ENCODE results near the gene DNPH1. TPM values are rescaled to one million over a fixed set of nuclear protein-coding genes. Genes with fewer than 3 reads are reported as not detected.

Gene DNPH1
- total RNA-seq, 2 experiments from 2014 or later, result 42.2 to 43.7 TPM

DNA sequence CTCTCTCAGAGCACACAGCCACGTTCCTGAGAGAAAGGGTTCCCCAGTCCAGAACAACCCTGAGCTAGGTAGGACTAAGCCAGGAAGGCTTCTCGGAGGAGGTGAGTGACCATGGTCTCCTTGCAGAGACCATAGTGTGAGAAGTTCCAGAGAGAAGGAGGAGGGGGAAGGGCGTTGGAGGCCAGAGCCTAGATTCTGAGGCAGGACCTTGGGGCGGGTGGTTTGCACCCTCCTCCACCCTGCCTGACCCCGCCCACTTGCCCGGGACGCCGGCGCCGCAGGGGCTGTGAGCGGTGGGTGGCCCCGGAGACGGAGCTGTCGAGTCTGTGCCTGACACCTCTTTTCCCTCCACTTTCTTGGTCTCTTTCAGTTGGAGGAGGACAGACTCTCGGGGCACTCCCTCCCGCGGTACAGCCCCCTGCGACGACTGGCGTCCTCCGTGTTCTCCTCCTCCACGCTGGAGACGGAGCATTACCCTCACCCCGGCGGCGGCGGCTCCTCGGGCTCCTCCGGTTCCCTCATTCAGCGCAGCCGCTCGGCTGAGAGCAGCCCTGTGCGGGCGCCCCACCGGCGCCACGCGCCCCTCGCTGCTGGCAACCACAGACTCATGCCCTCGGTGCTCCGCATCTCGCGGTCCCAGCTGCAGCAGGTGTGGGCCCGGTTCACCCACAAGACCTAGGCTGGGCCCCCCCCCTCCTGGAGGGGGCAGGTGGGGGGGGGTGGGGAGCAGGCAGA, 40.2 kb upstream of the DNPH1 start:
- H3K9me3 Mint-ChIP-seq, result no peaks in the 10 kb centered on the region
- POLR2A ChIA-PET, result interaction anchor here (1.1 kb wide), 1 partner anchor 340 kb away, joined by 3 read pairs; the partner anchor contains the start of gene CNPY3
- peaks cover 44% of the 10 kb centered on the region for H3K27me3 Mint-ChIP-seq
- H3K4me1 Mint-ChIP-seq, result peaks cover 5% of the 10 kb centered on the region
- H3K4me3 Mint-ChIP-seq, result peak overlapping the region; percentile 66
- peak overlapping the region; percentile 23 for H3K27ac Mint-ChIP-seq
- DNase-seq (peak; percentile 55), ATAC-seq (ENCODE audit: low read depth) (peak; percentile 62)
- H3K36me3 Mint-ChIP-seq, result no peaks in the 10 kb centered on the region

DNA sequence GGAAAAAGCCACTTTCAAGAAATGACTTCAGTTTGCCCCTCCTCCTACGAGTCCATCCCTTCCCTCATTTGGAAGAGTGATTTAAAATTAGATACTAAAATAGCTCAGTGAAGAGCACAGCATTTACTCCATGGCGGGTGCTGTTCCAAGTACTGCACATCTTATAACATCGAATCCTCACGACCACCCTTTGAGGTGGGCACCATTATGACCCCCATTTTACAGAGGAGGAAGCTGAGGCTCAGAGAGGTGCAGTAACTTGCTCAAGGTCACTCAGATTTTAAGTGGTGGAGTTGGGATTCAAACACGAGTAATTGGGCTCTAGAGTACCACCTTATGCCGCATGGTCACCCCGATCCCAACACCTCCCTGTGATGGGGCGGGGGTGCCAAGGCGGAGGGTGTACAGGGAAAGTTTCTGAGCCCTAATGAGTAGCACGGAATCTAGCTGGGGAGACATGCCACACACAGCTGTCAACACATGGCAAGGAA, 39.5 kb upstream of the DNPH1 start:
- POLR2A ChIA-PET, result interaction anchor here (1.1 kb wide), 1 partner anchor 340 kb away, joined by 3 read pairs; the partner anchor contains the start of gene CNPY3
- H3K4me3 Mint-ChIP-seq, result peak overlapping the region; percentile 66
- peak overlapping the region; percentile 23 for H3K27ac Mint-ChIP-seq
- H3K4me1 Mint-ChIP-seq, result peaks cover 5% of the 10 kb centered on the region
- no peaks in the 10 kb centered on the region for H3K9me3 Mint-ChIP-seq
- no peak for DNase-seq
- H3K36me3 Mint-ChIP-seq, result no peaks in the 10 kb centered on the region
- no peak for ATAC-seq (ENCODE audit: low read depth)
- peaks cover 38% of the 10 kb centered on the region for H3K27me3 Mint-ChIP-seq

DNA sequence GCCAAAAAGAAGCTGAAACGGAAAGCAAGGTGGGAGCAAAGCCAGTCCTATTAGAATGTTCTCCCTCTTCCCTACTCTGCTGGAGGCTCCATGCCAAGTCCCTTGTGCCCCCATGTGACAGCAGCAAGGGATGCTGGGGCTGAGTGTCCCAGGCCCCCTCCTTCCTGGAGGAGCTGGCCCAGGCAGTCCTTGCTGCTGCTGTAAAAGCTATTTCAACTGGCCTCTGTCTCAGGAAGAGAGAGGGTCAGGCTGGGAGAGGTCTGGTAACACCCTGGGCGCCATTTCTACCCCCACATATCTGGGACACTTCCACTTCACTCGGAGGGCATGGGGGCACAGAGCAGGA, 39.0 kb upstream of the DNPH1 start:
- H3K4me3 Mint-ChIP-seq, result no peak overlapping the region
- no peak for DNase-seq
- POLR2A ChIA-PET, result no interaction called here
- no peaks in the 10 kb centered on the region for H3K9me3 Mint-ChIP-seq
- H3K36me3 Mint-ChIP-seq, result no peaks in the 10 kb centered on the region
- H3K27me3 Mint-ChIP-seq, result peaks cover 34% of the 10 kb centered on the region
- ATAC-seq (ENCODE audit: low read depth), result no peak
- H3K27ac Mint-ChIP-seq, result no peak overlapping the region
- H3K4me1 Mint-ChIP-seq, result peaks cover 5% of the 10 kb centered on the region

DNA sequence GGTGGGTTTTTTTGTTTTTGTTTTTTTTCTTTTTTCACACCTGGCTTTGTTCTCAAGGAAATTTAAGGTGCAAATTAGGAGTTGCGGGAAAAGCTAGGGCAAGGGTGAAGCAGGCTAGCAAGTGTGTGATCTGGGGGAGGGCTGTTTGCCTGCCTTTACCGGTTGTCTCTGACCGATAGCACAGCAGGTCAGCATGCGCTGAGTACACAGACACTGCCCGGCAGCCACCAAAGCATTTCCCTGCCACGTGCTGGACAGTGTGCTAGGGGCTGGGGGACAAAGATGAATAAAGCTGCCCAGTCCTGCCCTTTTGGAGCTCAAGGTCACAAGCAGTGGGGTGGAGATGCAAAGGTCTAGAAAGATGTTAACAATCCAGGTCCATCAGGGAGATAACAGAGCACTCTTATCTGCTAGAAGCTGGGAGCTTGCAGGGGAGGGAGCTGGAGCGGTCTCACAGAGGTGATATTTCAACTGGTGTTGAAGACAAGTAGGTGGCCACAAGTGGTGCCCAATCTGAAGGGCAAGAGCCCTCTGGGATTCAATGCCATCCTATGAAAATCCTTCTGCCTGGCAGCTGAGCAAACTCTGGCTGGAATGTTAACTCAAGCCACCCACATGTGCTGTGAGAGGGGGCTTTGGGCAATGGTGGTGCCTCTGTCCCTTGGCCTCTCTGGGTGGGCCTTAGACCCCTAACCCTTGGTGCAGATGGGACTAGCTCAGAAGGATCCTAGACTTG, 38.5 kb upstream of the DNPH1 start:
- Mint-ChIP-seq H3K36me3 (no peaks in the 10 kb centered on the region), H3K4me1 (peaks cover 5% of the 10 kb centered on the region), H3K27me3 (peaks cover 29% of the 10 kb centered on the region), H3K4me3 (no peak overlapping the region), H3K27ac (no peak overlapping the region), H3K9me3 (no peaks in the 10 kb centered on the region)
- DNase-seq, result no peak
- no peak for ATAC-seq (ENCODE audit: low read depth)
- POLR2A ChIA-PET, result no interaction called here

DNA sequence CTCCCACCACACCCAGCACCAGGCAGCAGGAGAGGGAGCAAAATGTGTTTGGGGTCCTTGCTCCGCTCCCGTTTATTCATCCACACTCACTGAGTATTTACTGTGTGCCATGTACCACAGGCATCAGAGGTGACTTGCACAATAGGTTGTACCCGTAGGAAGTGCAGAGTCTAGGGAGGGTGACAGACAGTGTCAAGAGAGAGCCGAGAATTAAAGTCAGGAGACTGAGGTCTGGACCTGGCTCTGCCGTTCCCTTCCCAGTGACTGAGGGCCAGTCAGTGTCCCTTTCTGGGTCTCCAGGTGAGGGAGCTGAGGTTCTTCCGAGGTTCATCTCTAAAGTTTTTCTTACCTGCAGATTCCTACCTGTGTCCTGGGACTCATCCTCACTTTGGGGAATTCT, 36.3 kb upstream of the DNPH1 start:
- DNase-seq, result no peak
- peaks cover 23% of the 10 kb centered on the region for H3K27me3 Mint-ChIP-seq
- no peaks in the 10 kb centered on the region for H3K36me3 Mint-ChIP-seq
- POLR2A ChIA-PET, result no interaction called here
- no peak for ATAC-seq (ENCODE audit: low read depth)
- H3K27ac Mint-ChIP-seq, result no peak overlapping the region
- peaks cover 5% of the 10 kb centered on the region for H3K4me1 Mint-ChIP-seq
- no peak overlapping the region for H3K4me3 Mint-ChIP-seq
- no peaks in the 10 kb centered on the region for H3K9me3 Mint-ChIP-seq

DNA sequence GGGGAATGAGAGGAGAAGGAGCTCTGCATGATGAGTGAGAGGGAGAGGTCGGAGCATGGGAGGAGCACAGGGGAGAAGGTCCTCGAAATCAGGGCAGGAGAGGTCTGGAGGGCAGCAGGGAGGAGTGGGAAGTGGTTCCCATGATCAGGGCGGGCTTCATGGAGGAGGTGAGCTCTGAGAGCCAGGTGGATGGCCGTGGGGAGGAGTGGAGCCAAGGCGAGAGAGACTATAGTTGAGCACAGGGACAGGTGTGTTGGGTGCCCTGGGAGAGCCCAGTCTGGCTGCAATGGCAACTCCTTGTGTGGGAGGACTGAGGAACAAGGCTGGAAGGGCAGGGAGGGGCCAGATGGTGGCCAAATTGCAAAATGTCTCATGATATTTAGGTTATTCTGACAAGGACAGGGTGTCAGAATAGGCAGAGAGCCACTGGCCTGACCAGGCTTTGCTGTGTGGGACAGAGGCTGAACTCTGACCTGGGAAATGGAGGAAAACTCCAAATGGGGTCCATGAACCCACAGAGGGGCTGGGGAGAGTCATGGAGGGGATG, 35.4 kb upstream of the DNPH1 start:
- no peak overlapping the region for H3K27ac Mint-ChIP-seq
- no peaks in the 10 kb centered on the region for H3K36me3 Mint-ChIP-seq
- no peak for ATAC-seq (ENCODE audit: low read depth)
- DNase-seq, result no peak
- H3K9me3 Mint-ChIP-seq, result no peaks in the 10 kb centered on the region
- H3K4me1 Mint-ChIP-seq, result peaks cover 5% of the 10 kb centered on the region
- POLR2A ChIA-PET, result no interaction called here
- H3K27me3 Mint-ChIP-seq, result peaks cover 21% of the 10 kb centered on the region
- H3K4me3 Mint-ChIP-seq, result no peak overlapping the region

DNA sequence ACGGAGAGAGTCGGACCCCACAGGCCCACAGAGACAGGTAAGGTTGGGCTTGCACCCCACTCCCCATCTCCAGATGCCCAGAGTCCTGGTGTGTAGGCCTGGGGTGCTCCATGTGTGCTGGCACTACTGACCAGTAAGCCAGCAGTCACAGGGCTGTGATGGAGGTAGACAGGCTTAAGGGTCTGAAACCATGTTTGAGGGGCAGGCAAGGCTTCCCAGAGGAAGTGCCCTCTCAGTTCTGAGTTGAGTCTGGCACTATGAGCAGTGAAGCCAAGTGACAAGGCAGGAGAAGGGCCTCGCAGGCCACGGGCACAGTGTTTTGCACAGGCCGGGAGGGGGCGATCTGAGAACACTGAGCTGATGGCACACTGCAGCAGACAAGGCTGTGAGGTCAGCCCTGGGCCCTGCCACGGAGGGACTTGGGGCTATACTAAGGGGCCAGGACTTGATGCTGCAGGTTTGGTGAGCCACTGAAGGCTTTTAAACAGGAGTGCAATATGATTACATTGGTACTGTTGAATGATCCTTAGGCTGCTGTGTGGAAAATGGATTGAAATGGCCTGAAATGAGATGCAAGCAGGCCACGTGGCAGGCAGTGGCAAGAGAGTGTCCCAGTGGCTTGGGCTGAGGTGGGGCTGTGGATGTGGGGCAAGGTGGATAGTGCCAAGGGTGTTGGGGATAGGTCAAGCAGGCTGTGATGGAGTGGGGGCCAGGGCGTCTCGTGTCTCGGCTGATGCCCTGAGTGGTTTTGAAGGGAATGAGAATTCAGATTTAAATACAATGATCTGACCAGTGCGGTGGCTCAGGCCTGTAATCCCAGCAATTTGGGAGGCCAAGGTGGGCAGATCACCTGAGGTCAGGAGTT, 34.3 kb upstream of the DNPH1 start:
- POLR2A ChIA-PET, result interaction anchor here (1.0 to 1.4 kb wide), 2 partner anchors 134 to 244 kb away, joined by 4 to 5 read pairs; no protein-coding TSS in a partner anchor
- Mint-ChIP-seq H3K4me3 (no peak overlapping the region), H3K27me3 (peaks cover 14% of the 10 kb centered on the region), H3K27ac (no peak overlapping the region), H3K36me3 (no peaks in the 10 kb centered on the region), H3K9me3 (no peaks in the 10 kb centered on the region), H3K4me1 (no peaks in the 10 kb centered on the region)
- DNase-seq (peak; percentile 78), ATAC-seq (ENCODE audit: low read depth) (peak; percentile 97)

DNA sequence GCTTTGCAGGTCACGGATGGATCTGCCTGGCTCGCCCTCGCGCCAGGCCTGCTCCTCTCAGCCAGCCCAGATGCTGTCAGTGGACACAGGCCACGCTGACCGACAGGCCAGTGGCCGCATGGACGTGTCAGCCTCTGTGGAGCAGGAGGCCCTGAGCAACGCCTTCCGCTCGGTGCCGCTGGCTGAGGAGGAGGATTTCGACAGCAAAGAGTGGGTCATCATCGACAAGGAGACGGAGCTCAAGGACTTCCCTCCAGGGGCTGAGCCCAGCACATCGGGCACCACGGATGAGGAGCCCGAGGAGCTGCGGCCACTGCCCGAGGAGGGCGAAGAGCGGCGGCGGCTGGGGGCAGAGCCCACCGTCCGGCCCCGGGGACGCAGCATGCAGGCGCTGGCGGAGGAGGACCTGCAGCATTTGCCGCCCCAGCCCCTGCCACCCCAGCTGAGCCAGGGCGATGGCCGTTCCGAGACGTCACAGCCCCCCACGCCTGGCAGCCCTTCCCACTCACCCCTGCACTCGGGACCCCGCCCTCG, 33.6 kb upstream of the DNPH1 start:
- DNase-seq (no peak), ATAC-seq (ENCODE audit: low read depth) (no peak)

DNA sequence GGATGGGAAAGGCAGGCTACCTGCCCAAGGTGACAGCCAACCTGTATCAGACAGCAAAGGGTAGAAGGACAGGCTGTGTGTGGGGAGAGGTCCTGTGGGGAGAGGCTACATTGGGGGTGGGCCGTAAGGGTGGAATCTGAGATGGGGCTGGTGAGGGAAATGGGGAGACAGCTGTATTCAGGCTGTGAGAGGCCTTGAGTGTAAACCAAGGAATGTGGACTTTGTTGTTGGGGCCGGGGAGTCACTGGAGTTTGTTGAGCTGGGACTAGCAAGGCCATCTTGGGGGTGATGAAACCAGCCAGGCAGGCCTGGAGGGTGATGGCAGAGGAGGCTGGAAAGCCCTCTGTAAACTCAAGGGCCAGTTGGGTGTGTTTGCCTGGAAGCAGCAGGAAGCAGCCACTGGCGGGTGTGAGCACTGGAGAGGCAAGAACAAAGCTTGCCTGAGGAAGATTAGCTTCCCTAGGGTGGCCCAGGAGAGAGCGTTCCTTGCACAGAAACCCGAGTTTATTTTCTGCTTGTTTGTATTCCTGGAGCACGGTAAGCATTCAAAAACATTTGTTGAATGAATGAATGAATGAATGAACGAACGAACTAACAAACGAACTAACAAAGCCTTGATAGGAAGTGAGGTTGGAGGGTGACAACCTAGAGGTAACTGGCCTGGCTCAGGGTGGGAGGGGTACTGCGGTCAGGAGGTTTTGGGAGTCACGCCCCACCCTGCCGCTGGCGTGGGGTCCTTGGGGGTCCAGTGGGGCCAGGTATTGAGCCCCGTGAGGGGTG, 32.9 kb upstream of the DNPH1 start:
- no peak for DNase-seq
- Mint-ChIP-seq H3K4me1 (no peaks in the 10 kb centered on the region), H3K27ac (no peak overlapping the region), H3K27me3 (peaks cover 6% of the 10 kb centered on the region), H3K9me3 (no peaks in the 10 kb centered on the region), H3K36me3 (no peaks in the 10 kb centered on the region), H3K4me3 (no peak overlapping the region)
- no peak for ATAC-seq (ENCODE audit: low read depth)
- POLR2A ChIA-PET, result no interaction called here

More for the DNA sequence above, 33.6 kb upstream of the DNPH1 start:
- peaks cover 11% of the 10 kb centered on the region for H3K27me3 Mint-ChIP-seq
- POLR2A ChIA-PET, result interaction anchor here (1.0 to 1.4 kb wide), 2 partner anchors 135 to 244 kb away, joined by 4 to 5 read pairs; no protein-coding TSS in a partner anchor
- no peak overlapping the region for H3K4me3 Mint-ChIP-seq
- no peaks in the 10 kb centered on the region for H3K4me1 Mint-ChIP-seq
- H3K36me3 Mint-ChIP-seq, result no peaks in the 10 kb centered on the region
- no peak overlapping the region for H3K27ac Mint-ChIP-seq
- H3K9me3 Mint-ChIP-seq, result no peaks in the 10 kb centered on the region

DNA sequence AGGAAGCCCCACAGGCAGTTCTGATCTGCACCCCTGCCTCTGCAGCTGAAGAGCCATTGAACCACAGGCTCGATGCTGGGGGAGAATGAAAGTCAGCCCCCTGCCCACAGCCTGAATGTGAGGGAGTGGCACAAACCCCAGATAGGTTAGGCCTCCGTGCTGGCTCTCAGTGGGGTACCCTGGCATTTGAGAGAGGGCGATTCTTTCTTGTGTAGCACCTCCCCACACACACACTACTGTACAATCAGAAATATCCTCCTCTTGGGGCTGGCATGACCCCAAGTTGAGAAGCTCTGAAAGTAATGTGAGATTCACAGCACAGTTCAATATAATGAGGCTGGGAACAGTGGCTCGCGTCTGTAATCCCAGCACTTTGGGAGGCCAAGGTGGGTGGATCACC, 31.9 kb upstream of the DNPH1 start:
- Mint-ChIP-seq H3K27me3 (peaks cover 6% of the 10 kb centered on the region), H3K36me3 (no peaks in the 10 kb centered on the region), H3K9me3 (no peaks in the 10 kb centered on the region), H3K4me3 (no peak overlapping the region), H3K27ac (no peak overlapping the region), H3K4me1 (no peaks in the 10 kb centered on the region)
- DNase-seq (no peak), ATAC-seq (ENCODE audit: low read depth) (no peak)
- POLR2A ChIA-PET, result no interaction called here

DNA sequence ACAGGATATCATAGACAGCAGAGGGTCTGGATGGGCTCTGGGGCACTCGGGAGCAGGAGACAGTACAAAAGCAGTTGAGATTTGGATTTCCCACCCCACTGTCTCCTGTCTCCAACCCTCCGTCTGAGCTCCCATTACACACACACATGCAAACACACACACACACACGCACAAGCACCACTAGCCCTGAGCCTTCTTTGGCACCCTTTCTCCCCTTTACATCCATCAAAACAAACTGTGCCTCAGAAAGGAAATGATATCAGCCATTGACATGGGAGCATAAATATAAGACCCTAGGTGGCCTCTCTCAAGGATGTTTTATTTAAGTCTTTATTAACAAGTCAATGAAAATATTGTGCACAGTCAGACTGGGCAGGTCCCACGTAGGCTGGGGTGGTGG, 31.5 kb upstream of the DNPH1 start:
- no peak for DNase-seq
- no peaks in the 10 kb centered on the region for H3K9me3 Mint-ChIP-seq
- H3K27me3 Mint-ChIP-seq, result peaks cover 6% of the 10 kb centered on the region
- POLR2A ChIA-PET, result no interaction called here
- H3K36me3 Mint-ChIP-seq, result no peaks in the 10 kb centered on the region
- no peak overlapping the region for H3K27ac Mint-ChIP-seq
- H3K4me1 Mint-ChIP-seq, result no peaks in the 10 kb centered on the region
- no peak for ATAC-seq (ENCODE audit: low read depth)
- no peak overlapping the region for H3K4me3 Mint-ChIP-seq
